H1 (cell line): ENCODE measurements around the gene CELF4. TPM values are rescaled to one million over a fixed set of nuclear protein-coding genes. Genes with fewer than 3 reads are reported as not detected.

Experiments
- BACH1 ChIP-seq: IDR thresholded peaks from 2 replicates; pipeline ENCODE4 v1.6.1; 2012; ENCODE audit warnings: low read length, improper control_type of control experiment
- JUN ChIP-seq: IDR thresholded peaks from 2 replicates; pipeline ENCODE4 v1.6.1; 2011; ENCODE audit warnings: low read depth, mild to moderate bottlenecking, improper control_type of control experiment, low read length
- polyA plus RNA-seq, 7 experiments: library from polyadenylated mRNA; depleted of rRNA in 3 of 7; stranded (reverse) in 5 of 7; unstranded in 2 of 7; fragments of >200 nt in 5 of 7; fragments of 200-250 nt in 2 of 7; gene quantifications; 1 replicate in 5 of 7; 2 replicates in 1 of 7; 4 replicates in 1 of 7; pipeline versions ENCODE4 v1.2.1 to v1.2.3, GENCODE V29; 2011 to 2013; ENCODE audit warnings: missing spikeins in 2 of 7, mixed read lengths in 2 of 7
- total RNA-seq: library from RNA; stranded (reverse); fragmentation: NEBNext Ultra II Directional; extraction: Animal tissue kit (Norgen Biotek cat#: 25700); gene quantifications from 2 replicates; pipeline ENCODE4 v1.2.1, GENCODE V29; 2021

The CELF4 gene
- total and polyA plus RNA-seq, 2 of the 8 experiments (the other 6 are each of a cell fraction or from before 2014, with no cell fraction given) = 1.6 to 3.4 TPM

GRCh38 chr18:37276111-37276890 lies 289.3 kb downstream of the CELF4 start (continued):
- TF ChIP-seq JUN (no peak), BACH1 (no peak)
